Stimulated activated CD4-positive, alpha-beta T cell treated with anti-CD3 and anti-CD28 coated beads, TNF-alpha, amount 100 ng/mL, for 24 hours (primary cell): ENCODE measurements around the gene EPHA8.

Source experiments
- DNase-seq, 3 experiments: peaks; one replicate each; pipeline ENCODE4 v3.0.0-alpha.2; 2020; ENCODE audit warnings: low read depth in 3 of 3

Gene EPHA8

GRCh38 chr1:22592919-22593790 lies 29.9 kb downstream of the EPHA8 start:
- no peak for DNase-seq

GRCh38 chr1:22594396-22594795 lies 31.1 kb downstream of the EPHA8 start:
- no peak for DNase-seq

- no peak for DNase-seq
These were observed 31.8 kb downstream of the EPHA8 start for GRCh38 chr1:22595108-22595507.

- DNase-seq = no peak
These were observed 34.1 kb downstream of the EPHA8 start for GRCh38 chr1:22597301-22597965.

- DNase-seq = no peak
These were observed 34.7 kb downstream of the EPHA8 start for GRCh38 chr1:22597996-22598395.

GRCh38 chr1:22598736-22599135 lies 35.4 kb downstream of the EPHA8 start:
- no peak for DNase-seq

- DNase-seq = no peak
These were observed 37.0 kb downstream of the EPHA8 start for GRCh38 chr1:22600071-22600816.

GRCh38 chr1:22600817-22601605 lies 37.7 kb downstream of the EPHA8 start:
- DNase-seq = no peak

- DNase-seq = no peak
These were observed 38.3 kb downstream of the EPHA8 start for GRCh38 chr1:22601610-22602009.

- no peak for DNase-seq
These were observed 38.9 kb downstream of the EPHA8 start for GRCh38 chr1:22602060-22602740.

- DNase-seq = no peak
These were observed 42.9 kb downstream of the EPHA8 start for GRCh38 chr1:22606161-22606560.

GRCh38 chr1:22607154-22607553 lies 43.9 kb downstream of the EPHA8 start:
- DNase-seq = no peak

- DNase-seq = no peak
These were observed 45.1 kb downstream of the EPHA8 start for GRCh38 chr1:22608361-22608760.

- no peak for DNase-seq
These were observed 46.0 kb downstream of the EPHA8 start for GRCh38 chr1:22609291-22609690.

GRCh38 chr1:22611530-22611947 lies 48.2 kb downstream of the EPHA8 start:
- DNase-seq = peak in 1 of 3 experiments; percentile 11

- DNase-seq = no peak
These were observed 49.6 kb downstream of the EPHA8 start for GRCh38 chr1:22612671-22613571.

GRCh38 chr1:22613572-22613918 lies 50.3 kb downstream of the EPHA8 start:
- DNase-seq = no peak

- no peak for DNase-seq
These were observed 50.7 kb downstream of the EPHA8 start for GRCh38 chr1:22613951-22614350.

- no peak for DNase-seq
These were observed 52.6 kb downstream of the EPHA8 start for GRCh38 chr1:22615886-22616285.

- DNase-seq = no peak
These were observed 53.3 kb downstream of the EPHA8 start for GRCh38 chr1:22616571-22616970.
